ENCODE data around the gene GRM5.

DNA sequence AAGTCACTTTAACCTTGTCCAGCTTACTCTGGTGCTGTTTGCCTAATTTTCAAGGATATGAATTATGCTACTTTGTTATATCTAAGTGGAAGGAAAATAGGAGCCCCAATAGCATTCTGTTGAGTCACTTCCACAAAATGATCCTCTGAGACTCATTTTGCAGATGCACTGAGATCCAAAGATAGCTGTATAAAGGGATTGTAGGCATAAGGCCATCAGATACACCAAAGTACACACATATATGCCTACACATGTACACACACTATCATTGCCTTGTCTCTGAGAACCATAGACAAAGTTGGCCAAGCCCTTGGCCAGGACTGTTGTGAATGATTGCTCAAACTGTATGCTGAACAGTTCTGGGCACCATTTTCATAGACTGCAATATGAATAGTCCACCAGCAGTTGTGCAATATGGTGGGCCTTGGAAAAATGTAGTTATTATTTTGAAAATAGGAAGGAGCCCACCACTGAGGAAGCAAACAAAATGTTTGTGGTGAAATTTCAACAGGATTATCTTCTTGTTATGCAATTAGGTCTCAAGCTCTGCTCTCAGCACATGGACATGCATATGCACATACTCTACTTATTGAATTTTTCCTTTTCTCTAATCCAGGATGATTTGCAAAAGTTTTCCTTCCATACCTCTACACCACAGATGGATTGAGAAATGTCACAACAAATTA lies 542.3 kb downstream of the GRM5 start:
- TF ChIP-seq, protein P1, sequence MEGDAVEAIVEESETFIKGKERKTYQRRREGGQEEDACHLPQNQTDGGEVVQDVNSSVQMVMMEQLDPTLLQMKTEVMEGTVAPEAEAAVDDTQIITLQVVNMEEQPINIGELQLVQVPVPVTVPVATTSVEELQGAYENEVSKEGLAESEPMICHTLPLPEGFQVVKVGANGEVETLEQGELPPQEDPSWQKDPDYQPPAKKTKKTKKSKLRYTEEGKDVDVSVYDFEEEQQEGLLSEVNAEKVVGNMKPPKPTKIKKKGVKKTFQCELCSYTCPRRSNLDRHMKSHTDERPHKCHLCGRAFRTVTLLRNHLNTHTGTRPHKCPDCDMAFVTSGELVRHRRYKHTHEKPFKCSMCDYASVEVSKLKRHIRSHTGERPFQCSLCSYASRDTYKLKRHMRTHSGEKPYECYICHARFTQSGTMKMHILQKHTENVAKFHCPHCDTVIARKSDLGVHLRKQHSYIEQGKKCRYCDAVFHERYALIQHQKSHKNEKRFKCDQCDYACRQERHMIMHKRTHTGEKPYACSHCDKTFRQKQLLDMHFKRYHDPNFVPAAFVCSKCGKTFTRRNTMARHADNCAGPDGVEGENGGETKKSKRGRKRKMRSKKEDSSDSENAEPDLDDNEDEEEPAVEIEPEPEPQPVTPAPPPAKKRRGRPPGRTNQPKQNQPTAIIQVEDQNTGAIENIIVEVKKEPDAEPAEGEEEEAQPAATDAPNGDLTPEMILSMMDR (IDR thresholded peaks at IDR 0.05) = no peak
- TF ChIP-seq POLR2A (IDR thresholded peaks at IDR 0.05) = no peak

Data from esophagus squamous epithelium (tissue), 4 donors.